SW 1271 (cell line): ENCODE measurements around the gene AGR2.
"Not testable (repeated sequence)": the region's sequence is repeated elsewhere in the genome, so short reads cannot be mapped to it uniquely, and the experiment has no call there.

ENCODE experiments used
- DNase-seq, 2 experiments: peaks; one replicate each; lab custom pipeline; 2025; lab: John Stamatoyannopoulos, UW

AGR2 gene

DNA sequence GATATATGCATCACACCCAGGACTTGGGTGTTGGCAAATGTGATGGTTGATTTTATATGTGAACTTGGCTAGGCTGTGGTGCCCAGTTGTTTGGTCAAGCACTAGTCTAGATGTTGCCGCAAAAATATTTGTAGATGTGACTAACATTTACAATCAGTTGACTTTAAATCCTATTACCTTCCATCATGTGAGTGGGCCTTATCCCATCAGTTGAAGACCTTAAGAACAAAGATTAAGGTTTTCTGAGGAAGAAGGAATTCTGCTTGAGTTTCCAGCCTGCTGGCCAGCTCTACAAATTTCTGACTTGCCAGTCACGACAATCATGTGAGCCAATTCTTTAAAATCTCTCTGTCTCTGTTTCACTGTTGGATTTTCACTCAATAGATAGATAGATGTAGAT, 30.9 kb downstream of the AGR2 start:
- DNase-seq, result no peak

DNA sequence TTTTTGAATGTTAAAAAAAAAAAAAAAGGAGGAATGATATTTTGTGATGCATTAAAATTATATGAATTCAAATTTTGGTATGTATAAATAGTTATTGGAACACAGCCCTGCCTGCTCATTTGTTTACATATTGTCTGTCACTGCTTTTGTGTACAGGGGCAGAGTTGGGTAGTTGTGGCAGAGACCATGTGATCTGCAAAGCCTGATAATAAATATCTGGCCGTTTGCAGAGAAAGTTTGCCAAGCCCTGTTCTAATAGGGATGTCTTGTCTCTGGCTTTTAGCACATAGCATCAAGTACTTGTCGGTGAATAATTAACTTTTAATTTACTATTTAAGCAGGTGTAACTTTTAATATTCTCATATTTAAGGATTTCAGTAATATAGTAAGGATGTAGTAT, 31.5 kb downstream of the AGR2 start:
- no peak for DNase-seq

DNA sequence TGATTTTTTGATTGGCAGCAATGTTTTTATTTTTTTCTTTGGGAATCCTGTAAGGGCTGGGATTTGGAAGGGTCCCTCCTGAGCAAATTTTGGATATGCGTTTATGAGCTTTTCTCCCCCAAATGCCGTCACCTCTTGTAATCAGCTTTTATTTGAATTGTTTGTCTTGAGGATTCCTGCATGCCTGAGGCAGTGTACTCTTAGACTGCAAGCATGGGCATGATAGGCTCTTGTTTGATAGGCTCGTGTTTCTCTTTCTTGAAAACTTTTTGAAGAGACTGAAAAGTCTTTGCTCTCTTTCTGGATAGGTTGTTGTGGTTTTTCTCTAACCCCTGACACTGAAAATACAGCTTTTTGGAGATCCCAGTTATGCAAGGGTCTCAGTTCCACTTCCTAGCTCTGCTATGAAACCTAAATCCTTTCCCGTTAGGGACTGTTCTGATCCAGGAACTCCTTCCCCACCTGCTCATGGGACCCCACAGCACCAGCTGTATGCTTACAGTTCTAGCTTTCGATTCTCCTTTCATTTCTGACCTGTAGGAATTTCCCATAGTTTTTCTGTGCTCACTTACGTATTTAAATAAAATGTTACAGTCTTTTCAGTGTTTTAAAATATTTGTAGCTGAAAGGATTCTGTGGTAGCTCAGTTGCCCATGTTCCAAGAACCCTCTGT, 34.0 kb downstream of the AGR2 start:
- DNase-seq, result no peak

DNA sequence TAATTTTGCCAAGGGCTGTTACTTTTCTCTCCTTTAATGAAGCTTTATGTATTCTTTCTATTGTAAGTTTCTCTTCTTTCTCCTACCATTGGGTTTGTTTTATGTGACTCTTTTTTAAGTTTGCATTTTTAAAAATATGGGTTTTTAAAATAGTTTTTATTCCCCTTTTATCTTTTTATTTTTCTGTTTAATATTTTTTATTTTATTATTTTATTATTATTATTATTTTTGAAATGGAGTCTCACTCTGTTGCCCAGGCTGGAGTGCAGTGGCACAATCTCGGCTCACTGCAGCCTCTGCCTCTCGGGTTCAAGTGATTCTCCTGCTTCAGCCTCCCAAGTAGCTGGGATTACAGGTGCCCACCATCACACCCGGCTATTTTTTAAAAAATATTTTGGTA, 34.8 kb downstream of the AGR2 start:
- DNase-seq, result not testable (repeated sequence)

DNA sequence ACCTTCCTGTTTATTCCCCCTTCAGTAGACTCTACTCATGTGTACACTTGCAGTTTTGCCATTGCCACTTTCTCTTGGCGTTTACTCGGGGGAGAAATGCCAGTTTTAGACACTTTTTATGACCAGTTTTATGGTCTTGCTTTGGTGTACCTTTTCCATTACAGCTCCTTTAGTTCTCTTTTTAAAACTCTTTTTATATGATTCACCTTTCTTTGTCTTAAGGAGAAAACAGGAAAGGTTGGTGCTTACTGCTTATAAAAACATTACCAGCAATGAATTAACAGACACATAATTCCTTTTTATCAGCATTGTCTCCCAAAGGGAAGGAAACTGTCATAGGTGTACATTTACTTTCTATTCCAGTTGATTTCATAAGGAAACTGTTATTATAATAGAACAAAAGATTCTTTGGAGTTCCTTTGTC, 39.4 kb downstream of the AGR2 start:
- DNase-seq, result no peak

DNA sequence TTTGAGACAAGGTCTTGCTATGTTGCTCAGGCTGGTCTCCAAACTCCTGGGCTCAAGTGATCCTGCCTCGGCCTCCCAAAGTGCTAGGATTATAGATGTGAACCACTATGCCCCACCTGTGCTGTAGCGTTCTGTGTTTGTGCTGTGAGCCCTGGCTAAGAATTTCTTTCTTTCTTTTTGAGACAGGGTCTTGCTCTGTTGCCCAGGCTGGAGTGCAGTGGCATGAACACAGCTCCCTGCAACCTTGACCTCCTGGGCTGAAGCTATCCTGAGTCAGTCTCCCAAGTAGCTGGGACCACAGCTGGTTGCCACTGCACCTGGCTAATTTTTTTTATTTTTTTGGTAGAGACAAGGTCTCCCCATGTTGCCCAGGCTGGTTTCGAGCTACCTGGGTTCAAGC, 39.9 kb downstream of the AGR2 start:
- DNase-seq, result no peak

DNA sequence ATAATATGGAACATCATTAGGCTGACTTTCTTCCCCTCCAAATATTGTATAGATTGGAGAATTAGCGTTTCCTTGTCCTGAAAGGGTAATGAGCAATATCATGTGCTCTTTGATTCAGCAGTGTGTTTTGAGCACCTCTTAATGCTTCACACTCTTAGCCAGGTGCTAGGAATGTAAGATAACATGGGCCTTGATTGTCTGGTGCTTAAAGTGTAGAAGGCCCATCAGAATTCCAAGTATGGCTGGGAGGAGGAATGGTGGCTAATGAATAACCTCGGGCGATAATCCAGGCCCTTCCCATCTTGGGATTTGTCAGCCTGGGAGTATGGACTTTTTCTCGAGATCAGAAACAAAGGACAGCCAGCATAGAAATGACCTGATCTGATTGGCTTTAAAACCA, 42.6 kb downstream of the AGR2 start:
- no peak for DNase-seq

DNA sequence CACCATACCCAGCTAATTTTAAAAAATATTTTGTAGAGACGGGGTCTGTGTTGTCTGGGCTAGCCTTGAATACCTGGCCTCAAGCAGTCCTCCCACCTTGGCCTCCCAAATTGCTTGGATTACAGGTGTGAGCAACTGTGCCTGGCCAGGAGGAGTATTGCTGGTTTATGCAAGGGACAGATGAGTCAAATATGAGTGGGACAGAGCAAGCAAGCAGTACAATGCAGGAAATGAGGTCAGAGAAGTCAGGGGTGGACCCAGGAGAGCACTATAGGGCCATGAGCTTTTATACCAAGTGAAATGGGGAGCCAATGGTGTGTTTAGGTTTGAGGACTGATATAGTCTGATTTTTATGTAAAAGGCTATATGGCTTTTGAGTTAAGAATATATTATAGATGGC, 45.0 kb downstream of the AGR2 start:
- DNase-seq, result no peak

DNA sequence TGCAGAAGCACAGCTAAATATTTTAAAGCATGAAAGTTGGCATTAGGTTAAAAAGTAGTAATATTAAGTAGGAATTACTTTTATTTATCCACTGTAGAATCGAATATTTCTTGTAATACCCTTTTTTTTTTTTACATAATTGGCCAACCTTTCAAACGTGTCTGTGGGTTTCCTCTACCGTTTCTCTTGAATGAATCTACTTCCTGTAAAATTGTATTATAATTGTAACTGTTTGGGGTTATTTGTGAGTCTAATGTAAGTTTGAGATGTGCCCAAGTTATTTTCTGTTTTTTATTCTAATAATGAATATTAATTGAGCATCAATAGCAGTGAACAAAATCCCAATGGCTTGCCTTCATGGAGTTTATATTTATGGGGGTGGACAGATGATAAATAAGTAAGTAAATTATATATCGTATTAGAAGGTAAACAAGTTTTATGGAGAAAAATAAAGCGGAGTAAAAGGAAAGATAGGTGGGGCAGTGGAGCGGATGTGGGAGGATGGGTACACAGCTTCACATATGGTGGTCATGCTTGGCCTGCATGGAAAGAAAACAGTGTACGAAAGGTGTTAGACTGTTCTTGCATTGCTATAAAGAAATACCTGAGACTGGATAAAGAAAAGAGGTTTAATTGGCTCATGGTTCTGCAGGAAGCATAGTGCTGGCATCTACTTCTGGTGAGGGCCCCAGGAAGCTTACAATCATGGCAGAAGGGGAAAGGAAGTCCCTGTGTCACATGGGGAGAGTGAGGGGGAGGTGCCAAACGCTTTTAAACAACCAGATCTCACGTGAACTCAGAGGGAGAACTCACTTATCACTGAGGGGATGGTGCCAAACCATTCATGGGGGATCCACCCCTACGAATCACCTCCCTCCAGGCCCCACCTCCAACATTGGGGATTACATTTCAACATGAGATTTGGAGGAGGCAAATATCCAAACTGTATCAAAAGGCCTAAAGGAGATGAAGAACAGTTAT, 45.9 kb downstream of the AGR2 start:
- no peak for DNase-seq

DNA sequence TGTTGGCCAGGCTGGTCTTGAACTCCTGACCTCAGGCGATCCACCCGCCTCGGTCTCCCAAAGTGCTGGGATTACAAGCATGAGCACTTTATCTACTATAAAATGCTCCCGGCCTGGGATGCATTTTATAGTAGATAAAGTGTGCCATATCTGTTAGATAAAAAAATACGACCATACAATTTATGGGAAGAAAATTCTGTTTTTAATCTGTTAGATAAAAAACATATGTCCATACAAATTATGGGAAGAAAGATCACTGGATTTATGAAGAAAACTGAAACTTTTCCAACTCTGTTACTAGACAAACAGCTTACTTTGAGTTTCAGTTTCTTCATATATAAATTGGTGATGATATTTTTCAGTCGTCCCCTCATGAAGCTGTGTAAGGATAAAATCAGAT, 46.8 kb downstream of the AGR2 start:
- no peak for DNase-seq

DNA sequence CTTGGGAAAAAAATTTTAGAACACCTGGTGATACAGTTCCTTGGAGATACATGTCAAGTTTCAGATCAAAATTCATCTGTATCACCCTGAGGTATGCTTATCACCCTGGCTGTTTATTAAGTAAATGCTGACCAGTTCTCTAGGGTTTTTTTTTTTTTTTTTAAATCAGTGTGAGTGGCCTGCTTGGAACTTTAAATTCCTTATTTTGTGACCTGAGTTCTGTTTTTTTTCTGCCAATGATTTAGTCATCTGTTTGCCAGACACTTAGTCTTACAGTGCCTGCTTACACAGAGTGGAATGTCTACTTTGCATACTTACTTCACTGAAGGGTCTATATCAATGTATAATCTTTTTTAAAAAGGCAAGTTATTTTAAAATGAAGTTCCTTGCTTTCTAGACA, 49.4 kb downstream of the AGR2 start:
- DNase-seq, result no peak

DNA sequence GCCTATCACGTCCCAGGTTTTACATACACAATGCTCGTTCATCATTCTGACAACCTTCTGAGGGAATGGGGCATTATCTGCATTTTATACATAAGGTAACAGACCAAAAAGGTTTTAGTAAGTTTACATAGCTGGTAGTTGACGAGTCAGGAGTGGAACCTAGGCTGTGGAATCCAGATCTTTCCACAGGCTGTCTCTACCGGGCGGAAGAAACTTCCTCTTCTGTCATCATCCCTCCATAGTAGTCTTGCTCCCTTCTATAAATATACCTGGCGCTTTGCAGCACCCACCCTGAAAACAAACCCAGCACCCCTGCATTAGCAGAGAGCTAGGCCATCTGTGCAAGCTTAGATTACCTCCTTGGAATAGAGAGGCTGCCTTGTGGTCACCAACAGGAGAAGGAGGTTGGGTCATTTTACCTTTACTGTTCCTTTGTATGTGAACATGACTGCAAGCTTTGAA, 49.9 kb downstream of the AGR2 start:
- DNase-seq, result no peak

DNA sequence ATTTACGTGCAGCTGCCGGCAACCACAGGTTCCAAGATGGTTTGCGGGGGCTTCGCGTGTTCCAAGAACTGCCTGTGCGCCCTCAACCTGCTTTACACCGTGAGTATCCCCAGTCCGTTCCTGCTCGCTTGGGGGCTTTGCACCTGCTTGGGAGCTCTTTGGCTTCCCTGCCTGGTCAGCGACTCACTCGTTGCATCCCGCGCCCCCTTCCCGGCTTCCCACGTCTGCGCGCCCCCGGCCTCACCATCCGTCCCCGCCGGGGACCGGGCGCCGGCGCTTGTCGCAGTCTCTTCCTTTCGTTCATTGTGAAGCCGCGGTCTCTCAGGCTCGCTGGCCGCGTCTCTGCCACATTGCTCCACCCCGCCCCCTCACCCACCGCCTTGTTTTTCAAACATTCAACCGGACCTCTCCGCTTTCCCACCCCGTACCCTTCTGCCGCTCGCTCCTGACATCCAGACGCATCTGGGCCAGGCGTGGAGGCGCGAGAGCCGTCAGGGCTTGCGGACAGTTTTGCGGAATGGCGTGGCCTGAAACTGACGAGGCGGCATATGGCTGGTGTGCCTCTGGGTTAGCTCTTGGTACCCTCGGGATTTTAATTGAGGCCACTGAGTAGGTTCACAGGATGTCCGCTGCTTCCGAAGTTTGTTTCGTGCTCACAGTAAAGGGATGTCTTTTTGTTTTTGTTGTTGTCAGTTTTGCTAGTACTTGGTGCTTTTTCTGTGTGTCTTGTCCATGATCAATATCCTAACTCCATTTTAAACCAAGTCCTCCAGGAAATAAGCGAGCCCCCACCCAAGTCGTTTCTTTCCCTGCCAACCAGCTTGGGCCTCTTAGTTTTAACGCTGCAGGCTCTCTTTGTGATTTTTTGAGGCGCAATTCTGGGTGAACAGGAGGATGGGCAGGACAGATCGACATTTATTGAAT, 50.6 kb downstream of the AGR2 start:
- no peak for DNase-seq

DNA sequence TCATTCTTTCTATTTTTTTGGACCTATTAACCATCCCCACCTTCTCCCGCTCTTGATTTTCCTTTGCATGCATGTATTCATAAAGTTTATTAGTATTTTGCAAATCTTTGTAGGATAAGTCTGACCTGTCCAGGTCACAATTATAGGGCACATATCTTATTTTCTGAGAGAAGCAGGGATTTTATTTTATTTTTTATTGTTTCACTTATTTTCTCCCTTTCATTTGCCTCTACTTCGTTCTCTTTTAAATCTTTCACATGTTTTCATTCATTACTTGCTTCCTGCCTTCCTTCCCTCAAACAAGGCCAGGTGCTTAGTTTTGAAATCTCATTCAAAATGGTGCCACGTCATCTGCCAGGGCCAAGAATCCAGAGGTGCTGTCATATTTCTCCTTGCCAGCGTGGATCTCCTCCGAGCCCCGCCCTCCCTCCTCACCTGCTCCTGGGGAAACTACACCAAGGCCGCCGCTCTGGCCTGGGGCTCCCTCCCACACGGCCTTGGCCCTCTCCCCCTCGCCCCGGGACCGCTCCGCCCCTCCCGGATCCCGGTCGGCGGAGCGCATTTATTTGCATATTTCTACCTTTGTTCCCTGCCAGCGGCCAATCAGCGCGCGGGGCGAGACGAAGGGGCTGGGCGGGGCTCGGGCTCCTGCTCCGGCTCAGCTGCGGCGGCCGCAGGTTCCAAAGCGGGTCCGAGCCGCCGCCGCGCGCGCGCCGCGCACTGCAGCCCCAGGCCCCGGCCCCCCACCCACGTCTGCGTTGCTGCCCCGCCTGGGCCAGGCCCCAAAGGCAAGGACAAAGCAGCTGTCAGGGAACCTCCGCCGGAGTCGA, 51.5 kb downstream of the AGR2 start, which contains the start of gene TSPAN13:
TSS of gene TSPAN13 (plus strand) at position 654 of the 830 bp plus-strand sequence. CDS start 213 bp downstream, outside the sequence.
- DNase-seq, result peak; percentile 43 to 73

DNA sequence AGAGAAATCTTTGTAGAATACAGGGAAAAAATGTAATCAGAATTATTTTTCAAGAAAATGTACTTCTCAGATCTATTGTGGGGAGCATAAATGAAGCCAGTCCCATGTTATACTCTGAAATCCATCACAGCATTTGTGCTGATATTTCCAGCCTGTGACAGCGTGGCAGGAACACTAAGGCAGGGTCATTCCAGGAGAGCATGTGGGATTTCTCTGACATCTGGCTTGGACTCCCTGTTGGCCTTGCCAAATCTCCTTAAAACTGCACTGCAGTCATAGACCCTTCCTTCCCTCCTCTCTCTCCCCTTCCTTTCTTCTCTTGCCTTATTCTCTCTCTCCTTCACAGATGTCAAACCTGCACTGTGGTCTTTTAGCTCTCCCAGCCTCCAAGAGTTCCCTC, 57.7 kb downstream of the AGR2 start:
- DNase-seq, result no peak

DNA sequence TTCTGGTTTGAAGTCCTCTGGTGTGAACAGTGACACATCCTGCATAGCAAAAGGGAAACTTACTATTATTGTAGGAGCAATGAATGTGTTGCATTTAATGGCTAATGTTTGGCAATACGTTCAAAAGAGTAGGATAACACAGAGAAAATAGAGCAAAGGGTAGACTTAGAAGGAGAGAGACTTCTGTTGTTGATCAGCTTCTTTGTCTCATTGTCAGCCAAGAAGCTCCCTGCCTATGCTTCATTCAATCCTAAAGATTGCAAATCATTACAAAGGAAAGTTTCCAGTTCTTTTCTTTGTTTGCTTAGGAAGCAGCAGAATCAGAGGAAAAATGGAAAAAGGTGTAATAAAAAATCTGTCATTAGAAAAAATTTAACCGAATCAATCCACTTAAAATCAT, 59.2 kb downstream of the AGR2 start:
- no peak for DNase-seq

DNA sequence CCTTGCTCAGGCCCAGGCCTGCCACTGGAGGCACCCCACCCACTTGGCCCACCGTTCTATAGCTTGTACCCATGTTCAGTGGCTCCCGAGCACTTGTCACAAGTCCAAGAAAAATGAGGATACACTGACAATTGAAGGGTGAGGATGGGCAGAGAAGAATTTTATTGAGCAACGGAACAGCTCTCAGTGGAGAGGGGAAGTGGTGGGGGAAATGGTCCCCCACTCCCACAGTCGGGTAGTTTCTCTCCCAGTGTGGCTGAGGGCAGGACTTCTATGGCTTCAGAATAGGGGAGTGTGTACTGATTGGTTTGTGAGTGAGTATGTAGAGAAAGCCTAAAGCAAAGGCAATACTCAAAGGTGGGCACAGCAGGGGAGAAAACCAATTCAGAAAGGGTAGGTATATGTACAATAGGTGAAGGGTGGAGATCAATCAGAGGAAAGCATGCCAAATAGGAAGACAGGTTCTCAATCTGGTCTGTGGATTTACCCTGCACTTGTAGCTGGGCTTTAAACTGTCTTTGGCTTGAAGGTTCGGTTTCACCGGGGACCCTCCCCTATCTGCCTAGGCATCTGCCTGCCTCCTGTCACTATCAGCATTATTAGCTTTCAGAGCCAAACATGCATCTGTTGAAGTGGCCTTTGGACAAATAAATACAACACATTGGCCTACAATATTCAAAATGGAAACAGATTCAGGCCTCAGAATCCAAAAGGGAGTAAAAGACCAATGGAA, 60.1 kb downstream of the AGR2 start:
- no peak for DNase-seq

DNA sequence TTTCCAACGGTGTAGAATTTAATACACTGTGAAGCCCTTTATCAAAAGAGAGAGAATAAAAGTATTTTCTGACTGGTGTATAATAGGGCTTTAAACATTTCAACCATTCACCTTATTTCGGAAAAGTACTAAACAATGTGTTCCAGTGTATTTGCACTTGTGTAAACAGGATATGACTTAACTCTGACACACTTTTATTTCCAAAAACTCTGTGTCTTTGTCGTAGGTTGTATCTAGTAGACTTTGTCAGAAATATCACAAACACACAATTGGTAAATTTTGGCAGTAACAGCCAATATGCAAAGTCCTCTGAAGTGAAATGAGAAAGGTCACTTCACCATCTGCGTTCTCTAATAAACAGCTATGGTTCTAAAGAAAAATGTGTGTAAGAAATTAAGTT, 61.6 kb downstream of the AGR2 start:
- DNase-seq, result peak in 1 of 2 experiments; percentile 39

DNA sequence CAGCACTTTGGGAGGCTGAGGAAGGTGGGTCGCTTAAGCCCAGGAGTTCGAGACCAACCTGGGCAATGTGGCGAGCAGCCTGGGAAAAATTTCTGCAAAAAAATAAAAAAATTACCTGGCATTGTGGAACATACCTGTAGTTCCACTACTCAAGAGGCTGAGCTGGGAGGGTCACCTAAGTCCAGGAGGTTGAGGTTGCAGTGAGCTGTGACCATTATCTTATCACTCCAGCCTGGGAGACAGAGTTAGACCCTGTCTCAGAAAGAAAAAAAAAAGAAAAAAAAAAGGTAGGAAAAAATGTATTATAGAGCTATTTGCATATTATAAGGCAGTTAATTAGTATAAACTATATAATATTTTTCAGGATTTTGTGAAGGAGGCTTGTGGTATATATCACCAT, 62.3 kb downstream of the AGR2 start:
- DNase-seq, result no peak
